Tibial artery (tissue), 4 donors: ENCODE measurements around the gene SEPTIN8.

Experiments
- DNase-seq, 2 donors: peaks; one replicate each; pipeline ENCODE4 v3.0.0-alpha.2; 2019
- H3K27ac ChIP-seq, 2 donors: fragments of 200-600 bp; sonication (generic) in 1 of 2; 1 replicate in 1 of 2; 2 replicates in 1 of 2; pipeline ENCODE4 v1.5.1; 2018 to 2019; ENCODE audit warnings: mild to moderate bottlenecking in 1 of 2
- H3K27me3 ChIP-seq, 2 donors: fragments of 200-600 bp; sonication (generic) in 1 of 2; one replicate each; pipeline versions ENCODE4 v1.5.1 to v1.6.0; 2016 to 2019
- H3K36me3 ChIP-seq, 3 donors: fragments of 200-600 bp; sonication (generic) in 2 of 3; one replicate each; pipeline ENCODE4 v1.5.1; 2016 to 2019; ENCODE audit warnings: mild to moderate bottlenecking in 2 of 3
- H3K4me1 ChIP-seq, 4 donors: fragments of 200-600 bp; sonication (generic) in 2 of 4; 1 replicate in 3 of 4; 2 replicates in 1 of 4; pipeline ENCODE4 v1.5.1; 2016 to 2019
- H3K4me3 ChIP-seq, 2 donors: fragments of 200-600 bp; sonication (generic) in 1 of 2; 1 replicate in 1 of 2; 2 replicates in 1 of 2; pipeline ENCODE4 v1.5.1; 2018 to 2019; ENCODE audit warnings: mild to moderate bottlenecking in 2 of 2
- H3K9me3 ChIP-seq, 3 donors: fragments of 200-600 bp; sonication (generic) in 1 of 3; one replicate each; pipeline ENCODE4 v1.5.1; 2016 to 2019
- CTCF ChIP-seq, 2 experiments: fragments of 200-600 bp in 1 of 2; fragments of 450-650 bp in 1 of 2; IDR thresholded peaks; one replicate each; pipeline ENCODE4 v1.5.1; 2017 to 2019; ENCODE audit warnings: antibody characterized with exemption in 2 of 2, mild to moderate bottlenecking in 1 of 2, moderate library complexity in 1 of 2
- intact Hi-C: fragments of 100-400 bp; cut with DNase I; formaldehyde crosslinking; loops from one replicate; pipeline ENCODE4 v1.15.0; 2023; ENCODE audit warnings: low total_unique reads

The SEPTIN8 gene

GRCh38 chr5:132744659-132745058 lies 32.4 kb downstream of the SEPTIN8 start:
- intact Hi-C loops: no loop called here
- Histone ChIP-seq H3K4me3 (no peak overlapping the region), H3K27ac (no peak overlapping the region), H3K9me3 (no peaks in the 10 kb centered on the region), H3K27me3 (peaks cover 0 to 43% of the 10 kb centered on the region in 2 donors), H3K4me1 (peaks cover 0 to 12% (median 9%) of the 10 kb centered on the region in 4 donors), H3K36me3 (no peaks in the 10 kb centered on the region)
- DNase-seq: no peak
- TF ChIP-seq CTCF (IDR thresholded peaks at IDR 0.05): no peak

- TF ChIP-seq CTCF (IDR thresholded peaks at IDR 0.05): no peak
- no peak for DNase-seq
- no peaks in the 10 kb centered on the region for H3K9me3 ChIP-seq
- H3K27ac ChIP-seq: no peak overlapping the region
- H3K27me3 ChIP-seq: peaks cover 0 to 40% of the 10 kb centered on the region in 2 donors
- H3K36me3 ChIP-seq: no peaks in the 10 kb centered on the region
- H3K4me1 ChIP-seq: peaks cover 0 to 9% (median 8%) of the 10 kb centered on the region in 4 donors
- intact Hi-C loops: no loop called here
- no peak overlapping the region for H3K4me3 ChIP-seq
Measured at GRCh38 chr5:132742626-132743025, 34.4 kb downstream of the SEPTIN8 start.

- no peaks in the 10 kb centered on the region for H3K36me3 ChIP-seq
- no peaks in the 10 kb centered on the region for H3K9me3 ChIP-seq
- no peak overlapping the region for H3K4me3 ChIP-seq
- no peak for TF ChIP-seq CTCF (IDR thresholded peaks at IDR 0.05)
- intact Hi-C loops: no loop called here
- peaks cover 0 to 4% (median 3%) of the 10 kb centered on the region in 4 donors for H3K4me1 ChIP-seq
- H3K27me3 ChIP-seq: peaks cover 0 to 35% of the 10 kb centered on the region in 2 donors
- H3K27ac ChIP-seq: no peak overlapping the region
- DNase-seq: no peak
Measured at GRCh38 chr5:132742158-132742557, 34.9 kb downstream of the SEPTIN8 start.

GRCh38 chr5:132739232-132739631 lies 37.8 kb downstream of the SEPTIN8 start:
- Histone ChIP-seq H3K9me3 (no peaks in the 10 kb centered on the region), H3K27me3 (peaks cover 0 to 15% of the 10 kb centered on the region in 2 donors), H3K4me1 (peaks cover 0 to 9% (median 6%) of the 10 kb centered on the region in 4 donors), H3K27ac (no peak overlapping the region), H3K4me3 (no peak overlapping the region), H3K36me3 (no peaks in the 10 kb centered on the region)
- no peak for DNase-seq
- no peak for TF ChIP-seq CTCF (IDR thresholded peaks at IDR 0.05)
- intact Hi-C loops: no loop called here

GRCh38 chr5:132737982-132738681 lies 38.9 kb downstream of the SEPTIN8 start:
- DNase-seq: no peak
- H3K27ac ChIP-seq: no peak overlapping the region
- H3K27me3 ChIP-seq: peaks cover 0 to 11% of the 10 kb centered on the region in 2 donors
- peak overlapping the region in 1 of 2 donors; percentile 94 for H3K4me3 ChIP-seq
- no peak for TF ChIP-seq CTCF (IDR thresholded peaks at IDR 0.05)
- intact Hi-C loops: no loop called here
- no peaks in the 10 kb centered on the region for H3K9me3 ChIP-seq
- H3K4me1 ChIP-seq: peaks cover 0 to 9% (median 6%) of the 10 kb centered on the region in 4 donors
- H3K36me3 ChIP-seq: peaks cover 0 to 5% (median 0%) of the 10 kb centered on the region in 3 donors
